HG03039 (cell line): ENCODE data around the gene CHST8.

Experiments
- ATAC-seq: cut with Tn5 transposase; IDR thresholded peaks from one replicate; pipeline ENCODE4 v1.9.1; 2021; ENCODE audit warnings: mild to moderate bottlenecking, moderate library complexity; ENCODE audit not compliant: unreplicated experiment

Gene CHST8

GRCh38 chr19:33730858-33731607, 109.3 kb downstream of the CHST8 start:
- ATAC-seq: no peak

DNA sequence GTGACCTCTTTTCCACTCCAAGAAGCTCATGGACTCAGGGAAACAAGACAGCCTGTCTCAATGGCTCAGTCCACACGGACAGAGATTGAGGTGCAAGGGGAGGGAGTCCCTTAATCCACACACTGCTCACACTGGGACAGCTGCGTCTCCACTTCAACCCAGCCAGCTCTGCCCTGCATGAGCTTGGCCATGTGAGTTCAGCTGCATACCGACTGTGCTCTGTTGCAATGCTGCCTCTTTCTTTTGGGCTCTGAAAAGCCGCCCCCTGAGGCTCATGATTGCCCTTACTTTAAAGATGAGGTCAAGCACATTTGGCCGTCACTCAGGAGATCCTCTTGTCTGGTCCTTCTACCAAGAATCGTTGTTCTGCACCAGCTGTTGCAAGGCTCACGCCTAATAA, 110.1 kb downstream of the CHST8 start:
- no peak for ATAC-seq

GRCh38 chr19:33734913-33735312, 113.2 kb downstream of the CHST8 start:
- no peak for ATAC-seq

DNA sequence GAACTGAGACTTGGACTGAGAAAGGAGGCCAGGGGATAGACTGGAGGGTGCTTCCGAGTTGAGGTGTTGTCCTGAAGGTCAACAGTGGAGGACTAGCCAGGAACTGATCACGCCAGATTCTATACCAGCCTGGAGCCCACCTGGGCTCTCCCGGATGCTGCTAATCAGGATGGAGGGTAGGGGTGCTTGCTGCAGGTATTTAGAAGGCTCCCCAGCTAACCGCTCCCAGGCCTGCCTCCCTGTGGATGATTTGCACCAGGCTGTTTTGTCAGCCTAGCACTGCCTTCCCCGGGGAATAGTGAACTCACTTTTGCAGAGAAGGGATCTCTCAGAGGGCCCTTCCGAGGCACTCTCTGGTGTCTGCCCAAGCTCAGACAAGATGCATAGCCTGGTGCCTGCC, 114.4 kb downstream of the CHST8 start:
- no peak for ATAC-seq

GRCh38 chr19:33736787-33737186, 115.0 kb downstream of the CHST8 start:
- ATAC-seq: no peak

GRCh38 chr19:33737681-33738371, 116.1 kb downstream of the CHST8 start:
- no peak for ATAC-seq

GRCh38 chr19:33740811-33741396, 119.2 kb downstream of the CHST8 start:
- ATAC-seq: no peak

DNA sequence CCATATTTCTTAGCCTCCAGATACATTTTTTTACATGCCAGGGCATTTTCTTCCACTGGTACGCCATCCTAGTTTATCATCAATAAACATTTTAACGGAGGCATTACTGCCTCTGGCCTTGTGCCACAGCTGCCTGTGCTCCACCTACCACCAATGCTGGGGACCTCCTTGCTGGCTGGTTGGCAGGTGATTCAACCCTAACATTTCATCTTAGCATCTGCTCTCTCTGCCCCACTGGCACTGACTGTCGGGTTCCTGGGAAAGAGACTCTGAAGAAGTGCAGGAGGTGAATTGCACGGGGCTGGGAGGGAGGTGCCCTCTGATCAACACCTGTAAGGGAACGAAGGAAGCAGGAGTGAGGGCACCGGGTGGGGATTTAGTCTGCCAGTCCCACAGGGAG, 123.5 kb downstream of the CHST8 start:
- no peak for ATAC-seq

DNA sequence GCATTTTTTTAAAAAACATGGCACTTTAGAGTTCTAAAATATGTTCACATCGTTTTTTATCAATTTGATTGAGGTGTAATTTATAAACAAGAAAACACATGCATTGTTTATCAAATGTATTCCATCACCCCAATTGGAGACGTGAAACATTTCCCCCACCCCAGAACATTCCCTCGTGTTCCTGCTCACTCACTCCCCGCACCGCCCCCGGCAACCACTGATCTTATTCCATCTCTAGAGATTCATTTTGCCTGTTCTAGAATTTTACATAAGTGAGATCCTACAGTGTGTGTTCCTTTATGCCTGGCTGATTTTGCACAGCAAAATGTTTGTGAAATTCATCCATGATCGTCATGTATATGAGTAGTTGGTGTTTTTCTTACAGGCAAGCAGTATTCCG, 124.4 kb downstream of the CHST8 start:
- no peak for ATAC-seq

- ATAC-seq: no peak
Observed at GRCh38 chr19:33747273-33747672, 125.5 kb downstream of the CHST8 start.

GRCh38 chr19:33748231-33748630, 126.5 kb downstream of the CHST8 start:
- no peak for ATAC-seq

DNA sequence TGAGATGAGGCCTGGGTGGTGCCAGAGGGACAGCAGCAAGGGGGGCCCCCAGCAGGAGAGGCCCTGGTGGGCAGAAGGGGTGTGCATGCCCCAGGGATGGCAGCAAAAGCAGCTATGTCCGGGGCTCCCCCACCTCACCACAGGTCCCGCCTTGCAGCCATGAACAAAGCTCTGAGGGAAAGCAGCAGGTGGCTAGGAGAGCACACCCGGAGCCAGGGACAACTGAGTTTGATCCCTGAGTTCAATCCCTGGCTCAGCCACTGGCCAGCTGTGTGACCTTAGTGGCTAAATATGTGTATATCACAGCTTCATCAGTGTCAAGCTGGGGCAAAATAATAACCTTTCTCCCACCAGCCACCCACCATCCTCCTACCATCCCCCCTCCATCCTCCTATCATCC, 127.3 kb downstream of the CHST8 start:
- no peak for ATAC-seq

DNA sequence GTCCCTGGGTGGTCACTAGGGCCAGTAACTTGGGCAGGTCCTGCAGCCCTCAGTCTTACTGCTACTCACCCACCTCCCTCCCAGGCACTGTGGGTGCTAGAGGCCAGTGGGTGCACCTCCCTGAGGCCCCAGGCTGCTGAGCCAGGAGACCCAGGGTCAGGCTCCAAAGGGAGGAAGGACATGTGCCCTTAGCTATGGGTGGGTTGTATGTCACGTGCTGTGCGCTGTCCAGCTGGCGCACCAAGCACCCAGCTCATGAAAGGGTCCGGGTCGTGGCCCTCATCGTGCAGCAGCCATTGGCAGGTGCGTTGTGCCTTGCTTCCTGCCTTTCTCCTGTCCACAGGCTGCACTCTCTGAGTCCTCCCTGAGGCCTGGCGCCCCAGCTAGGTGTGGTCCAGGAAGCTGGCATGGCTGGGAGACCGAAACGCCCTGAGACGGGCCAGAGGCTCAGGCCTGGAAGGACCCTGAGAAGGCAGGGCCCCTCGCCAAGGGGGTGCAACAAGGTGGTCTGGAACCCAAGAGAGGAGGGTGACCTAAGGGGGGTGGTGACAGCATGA, 127.9 kb downstream of the CHST8 start:
- no peak for ATAC-seq

DNA sequence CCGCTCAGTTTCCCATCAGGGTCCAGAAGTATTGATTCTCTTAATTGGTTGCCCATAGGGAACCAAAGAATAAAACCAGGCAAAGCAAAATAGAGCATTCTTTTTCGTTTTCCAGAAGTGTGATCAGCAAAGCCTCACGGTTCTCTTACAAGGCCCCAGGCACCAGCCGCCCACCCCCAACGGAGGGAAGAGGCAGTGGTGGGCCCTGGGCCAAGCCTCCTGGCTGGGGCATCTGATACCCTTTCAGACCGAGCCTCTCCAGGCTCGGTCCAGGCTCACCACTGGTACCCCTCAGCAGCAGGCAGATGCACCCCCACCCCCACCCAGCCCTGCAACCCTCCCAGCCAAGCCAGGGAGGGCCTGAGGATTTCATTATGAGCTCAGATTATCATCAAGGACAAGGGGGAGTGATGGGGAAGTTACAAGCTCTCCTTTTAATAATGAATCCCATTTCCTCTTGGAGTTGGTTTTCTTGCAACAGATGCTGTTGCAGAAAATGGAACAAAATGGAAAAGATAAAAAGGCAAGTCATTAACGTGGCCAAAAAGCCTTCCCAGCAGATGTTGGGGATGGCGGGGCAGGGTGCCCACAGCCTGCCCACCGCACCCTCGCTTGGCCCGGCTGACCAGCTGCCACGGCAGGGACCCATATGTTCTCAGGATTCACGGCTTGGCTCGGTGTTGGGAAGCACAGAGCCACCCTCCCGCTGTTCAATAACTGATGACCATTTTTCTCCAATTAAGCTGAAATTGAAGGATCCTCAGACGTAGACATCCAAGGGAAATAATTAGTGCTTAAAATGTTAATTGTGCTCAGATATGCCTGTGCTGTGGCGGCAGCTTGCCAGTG, 129.1 kb downstream of the CHST8 start:
- ATAC-seq: no peak

DNA sequence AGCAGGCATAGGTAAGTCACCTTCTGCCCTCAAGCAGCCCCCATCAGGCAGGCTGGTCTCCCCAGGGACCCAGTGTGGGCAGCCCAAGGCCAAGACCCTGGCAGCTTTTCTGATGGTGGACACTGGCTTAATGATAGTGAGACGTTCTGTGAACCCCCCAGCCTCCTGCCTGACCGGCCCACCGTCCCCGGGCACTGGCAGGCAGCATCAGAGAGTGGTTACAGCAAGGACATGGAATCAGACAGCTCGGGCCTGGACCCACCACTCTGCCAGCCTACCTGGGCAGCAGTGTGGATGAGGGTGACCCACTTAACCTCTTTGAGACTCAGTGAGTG, 129.7 kb downstream of the CHST8 start:
- ATAC-seq: no peak

DNA sequence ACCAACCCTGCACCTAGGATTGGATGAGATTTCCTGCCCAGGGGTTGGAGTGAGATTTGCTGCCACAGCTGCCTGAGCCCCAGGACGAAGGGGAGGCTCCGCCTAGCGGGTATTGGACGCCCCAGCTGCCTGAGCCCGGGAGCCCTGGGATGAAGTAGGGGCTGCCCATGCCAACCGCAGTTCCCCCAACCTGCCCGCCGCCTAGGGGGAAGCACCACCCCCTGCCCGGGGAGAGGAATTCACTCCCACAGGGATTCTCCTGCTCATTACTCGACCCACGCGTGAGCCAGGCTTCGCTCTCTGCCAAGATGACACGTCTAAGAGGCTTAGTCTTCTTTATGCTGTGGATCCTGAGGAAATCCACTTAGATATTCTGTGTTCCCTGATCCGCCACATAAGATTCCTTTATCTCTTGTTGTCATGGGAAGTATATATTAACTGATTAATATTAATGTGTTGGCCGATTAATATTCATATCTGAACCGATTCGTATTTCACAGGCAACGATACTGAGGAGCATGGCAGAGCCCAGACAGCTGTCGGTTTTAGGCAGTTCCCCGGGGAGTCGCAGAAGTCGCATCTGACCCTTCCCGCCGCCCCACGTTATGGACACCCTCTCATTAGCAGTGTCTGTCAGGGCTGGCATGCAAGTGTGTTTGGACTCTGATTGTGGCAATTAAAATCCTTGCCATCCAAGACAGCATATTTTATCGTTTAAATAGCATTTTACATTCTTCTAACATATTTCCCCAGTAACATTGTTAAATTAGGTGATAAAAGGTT, 130.5 kb downstream of the CHST8 start:
- no peak for ATAC-seq

DNA sequence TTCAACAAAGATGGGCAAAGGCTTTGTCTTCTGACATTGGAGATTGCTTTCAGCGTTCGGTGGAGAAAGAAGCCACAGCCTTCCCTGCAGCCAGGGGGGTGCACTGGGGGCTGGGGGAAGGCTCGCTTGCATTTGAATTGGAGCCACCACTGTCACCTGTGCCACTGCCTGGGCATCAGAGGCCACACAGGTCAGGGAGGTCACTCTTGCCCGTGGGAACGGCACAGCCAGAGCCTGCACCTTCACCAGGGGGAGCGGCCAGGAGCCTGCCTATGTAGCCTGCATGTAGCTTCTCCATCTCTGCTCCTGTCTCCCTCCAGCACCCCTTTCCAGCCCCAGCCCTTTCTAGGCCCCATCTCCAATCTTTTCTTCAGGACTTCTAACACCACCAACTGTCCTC, 131.2 kb downstream of the CHST8 start:
- ATAC-seq: no peak

DNA sequence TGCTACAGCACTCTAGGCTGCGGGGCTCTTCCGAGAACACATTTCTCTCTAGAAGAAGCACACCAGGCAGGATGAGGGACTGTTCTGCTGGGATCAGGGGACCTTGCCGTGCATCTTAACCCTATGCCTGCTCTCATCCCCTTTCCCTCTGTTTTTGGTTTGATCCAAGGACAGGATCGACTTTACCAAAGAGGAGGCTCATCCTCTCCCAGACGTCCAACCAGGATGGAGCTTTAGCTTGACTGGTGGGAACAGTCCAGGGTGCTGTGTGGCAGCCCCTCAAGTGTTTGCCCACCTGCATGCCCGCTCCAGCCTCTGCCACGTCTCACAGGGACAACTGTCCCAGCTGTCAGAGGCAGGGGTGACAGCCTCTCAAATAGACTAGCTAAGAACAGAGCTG, 132.6 kb downstream of the CHST8 start:
- ATAC-seq: no peak

GRCh38 chr19:33755099-33756035, 133.6 kb downstream of the CHST8 start:
- no peak for ATAC-seq
